ENCODE data around the gene ACAP2. TPM values are rescaled to one million over a fixed set of nuclear protein-coding genes. Genes with fewer than 3 reads are reported as not detected.

ACAP2 gene
- total RNA-seq, 4 donors from 2014 or later: 53.5 to 69.8 (median 62.5) TPM

DNA sequence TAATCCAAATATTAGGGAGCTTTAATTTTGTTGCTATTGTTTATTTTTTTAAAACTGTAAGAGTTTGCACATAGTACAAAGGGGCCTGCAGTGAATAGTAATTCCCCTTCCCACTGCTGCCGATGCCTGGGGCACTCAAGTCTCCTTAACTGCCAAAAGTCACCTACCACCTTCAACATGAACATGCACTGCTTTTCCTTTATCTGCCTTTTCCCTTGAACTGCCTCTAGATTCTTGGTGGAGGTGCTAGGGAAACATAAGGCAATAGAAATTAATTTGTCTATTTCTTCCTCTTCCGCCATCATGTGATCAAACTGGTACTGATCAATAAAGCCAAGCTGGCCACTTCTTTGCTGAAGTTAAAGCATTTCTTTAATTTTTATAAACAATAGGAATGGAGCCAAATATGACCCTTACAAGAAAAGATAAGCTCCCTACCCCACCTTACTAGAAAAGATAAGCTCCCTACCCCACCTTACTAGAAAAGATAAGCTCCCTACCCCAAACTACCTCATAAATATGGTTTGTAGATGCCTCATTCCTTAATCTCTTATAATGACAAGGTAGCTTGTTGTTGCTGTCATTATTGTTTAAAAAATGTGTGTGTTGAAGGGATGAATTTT lies 17.4 kb upstream of the ACAP2 start:
- DNase-seq (ENCODE audit: low spot score in 2 of 2): no peak
- Histone ChIP-seq H3K36me3 (no peaks in the 10 kb centered on the region), H3K9me3 (no peaks in the 10 kb centered on the region), H3K4me1 (no peaks in the 10 kb centered on the region), H3K27me3 (no peaks in the 10 kb centered on the region), H3K4me3 (no peak overlapping the region), H3K27ac (no peak overlapping the region)
- WGBS, 2 donors: 91 to 92% methylated on average over 2 of the region's 2 CpGs
- TF ChIP-seq EP300 (IDR thresholded peaks at IDR 0.05) (no peak), POLR2A (IDR thresholded peaks at IDR 0.05) (no peak)
- TF ChIP-seq, protein P1, sequence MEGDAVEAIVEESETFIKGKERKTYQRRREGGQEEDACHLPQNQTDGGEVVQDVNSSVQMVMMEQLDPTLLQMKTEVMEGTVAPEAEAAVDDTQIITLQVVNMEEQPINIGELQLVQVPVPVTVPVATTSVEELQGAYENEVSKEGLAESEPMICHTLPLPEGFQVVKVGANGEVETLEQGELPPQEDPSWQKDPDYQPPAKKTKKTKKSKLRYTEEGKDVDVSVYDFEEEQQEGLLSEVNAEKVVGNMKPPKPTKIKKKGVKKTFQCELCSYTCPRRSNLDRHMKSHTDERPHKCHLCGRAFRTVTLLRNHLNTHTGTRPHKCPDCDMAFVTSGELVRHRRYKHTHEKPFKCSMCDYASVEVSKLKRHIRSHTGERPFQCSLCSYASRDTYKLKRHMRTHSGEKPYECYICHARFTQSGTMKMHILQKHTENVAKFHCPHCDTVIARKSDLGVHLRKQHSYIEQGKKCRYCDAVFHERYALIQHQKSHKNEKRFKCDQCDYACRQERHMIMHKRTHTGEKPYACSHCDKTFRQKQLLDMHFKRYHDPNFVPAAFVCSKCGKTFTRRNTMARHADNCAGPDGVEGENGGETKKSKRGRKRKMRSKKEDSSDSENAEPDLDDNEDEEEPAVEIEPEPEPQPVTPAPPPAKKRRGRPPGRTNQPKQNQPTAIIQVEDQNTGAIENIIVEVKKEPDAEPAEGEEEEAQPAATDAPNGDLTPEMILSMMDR (IDR thresholded peaks at IDR 0.05): no peak

GRCh38 chr3:195458316-195458717 lies 15.5 kb upstream of the ACAP2 start:
- H3K36me3 ChIP-seq: no peaks in the 10 kb centered on the region
- no peak overlapping the region for H3K27ac ChIP-seq
- H3K27me3 ChIP-seq: no peaks in the 10 kb centered on the region
- no peak for TF ChIP-seq EP300 (IDR thresholded peaks at IDR 0.05)
- TF ChIP-seq POLR2A (IDR thresholded peaks at IDR 0.05): no peak
- TF ChIP-seq, protein P1 (IDR thresholded peaks at IDR 0.05): no peak
- no peak overlapping the region for H3K4me3 ChIP-seq
- H3K4me1 ChIP-seq: no peaks in the 10 kb centered on the region
- H3K9me3 ChIP-seq: no peaks in the 10 kb centered on the region
- no peak for DNase-seq (ENCODE audit: low spot score in 2 of 2)
- WGBS, 2 donors: 52 to 55% methylated on average over 2 of the region's 2 CpGs

DNA sequence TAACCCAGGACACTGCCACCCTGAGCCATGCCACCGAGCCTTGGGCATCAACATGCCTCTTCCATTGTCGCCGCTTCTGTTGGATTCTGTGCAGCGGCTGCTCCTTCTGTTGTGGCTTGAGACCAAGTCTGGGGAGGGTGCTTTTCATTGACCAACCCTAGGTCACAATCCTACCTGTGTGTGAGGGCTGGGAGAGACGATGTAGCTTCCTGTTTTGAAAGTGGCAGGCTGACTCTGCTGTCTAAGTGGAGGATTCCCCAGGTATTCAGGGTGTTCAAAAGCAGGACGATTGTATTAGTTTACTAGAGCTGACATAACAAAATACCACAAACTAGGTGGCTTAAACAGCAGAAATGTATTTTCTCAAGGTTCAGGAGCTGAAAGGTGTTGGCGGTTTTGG lies 13.0 kb upstream of the ACAP2 start:
- TF ChIP-seq POLR2A (IDR thresholded peaks at IDR 0.05) (no peak), EP300 (IDR thresholded peaks at IDR 0.05) (no peak)
- no peak for DNase-seq (ENCODE audit: low spot score in 2 of 2)

DNA sequence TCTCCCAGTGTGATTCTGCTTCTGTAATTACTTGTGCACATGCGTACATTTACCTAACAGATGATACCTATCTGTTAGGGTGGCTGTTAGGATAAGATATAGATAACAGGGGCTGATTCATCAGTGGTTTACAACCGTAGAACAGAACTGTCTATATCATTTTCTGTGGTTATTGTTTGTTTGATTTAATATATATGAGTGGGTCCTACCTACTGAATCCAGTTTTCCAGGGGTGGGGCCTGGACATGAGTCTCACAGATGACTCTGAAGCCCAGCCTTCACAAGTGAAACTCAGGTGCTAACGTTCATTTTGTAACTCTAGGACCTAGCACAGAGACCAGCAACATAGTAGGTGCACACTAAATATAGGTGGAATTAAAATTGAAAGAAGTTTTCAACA lies 10.4 kb upstream of the ACAP2 start:
- Histone ChIP-seq H3K4me1 (peaks cover 0 to 10% (median 3%) of the 10 kb centered on the region in 4 donors), H3K9me3 (no peaks in the 10 kb centered on the region), H3K27ac (no peak overlapping the region), H3K27me3 (no peaks in the 10 kb centered on the region), H3K4me3 (no peak overlapping the region), H3K36me3 (no peaks in the 10 kb centered on the region)
- no peak for DNase-seq (ENCODE audit: low spot score in 2 of 2)
- WGBS, 2 donors: 90 to 93% methylated on average over 3 of the region's 3 CpGs
- TF ChIP-seq, protein P1 (IDR thresholded peaks at IDR 0.05): no peak
- TF ChIP-seq EP300 (IDR thresholded peaks at IDR 0.05): no peak
- TF ChIP-seq POLR2A (IDR thresholded peaks at IDR 0.05): no peak

More for the DNA sequence above, 13.0 kb upstream of the ACAP2 start:
- Histone ChIP-seq H3K9me3 (no peaks in the 10 kb centered on the region), H3K36me3 (no peaks in the 10 kb centered on the region), H3K4me1 (peaks cover 0 to 6% (median 2%) of the 10 kb centered on the region in 4 donors), H3K4me3 (no peak overlapping the region), H3K27ac (no peak overlapping the region), H3K27me3 (no peaks in the 10 kb centered on the region)
- WGBS, 2 donors: 93 to 96% methylated on average over 7 of the region's 7 CpGs

DNA sequence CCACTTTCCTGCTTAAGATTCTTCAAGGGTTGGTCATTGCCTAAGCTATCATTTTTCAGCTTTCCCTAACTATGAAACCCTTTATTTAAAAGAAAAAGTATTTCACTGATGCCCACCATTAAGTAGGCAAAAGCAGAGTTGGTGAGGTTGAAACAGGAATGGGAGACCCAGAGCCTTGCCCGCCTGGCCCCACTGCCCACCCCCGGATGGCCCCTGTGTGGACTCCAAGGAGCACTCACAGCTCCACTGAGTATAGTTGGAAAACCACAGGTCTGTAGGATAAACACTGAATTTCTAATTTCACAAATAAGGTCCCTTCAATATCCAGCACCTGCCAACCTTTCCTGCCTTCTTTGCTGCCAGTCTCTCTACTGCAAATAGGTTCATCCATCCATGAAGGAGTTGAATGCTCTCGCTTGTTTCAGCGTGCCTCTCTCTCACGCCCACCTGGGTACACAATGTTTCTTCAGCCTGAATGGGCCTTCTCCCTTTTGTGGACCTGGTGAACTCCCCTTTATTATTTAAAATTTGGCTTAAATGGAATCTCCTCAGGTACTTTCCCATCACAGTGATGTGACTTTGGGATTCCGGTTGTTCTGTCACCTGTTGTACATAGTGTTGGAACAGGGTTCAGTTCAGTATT lies 8.7 kb upstream of the ACAP2 start:
- Histone ChIP-seq H3K4me3 (no peak overlapping the region), H3K9me3 (no peaks in the 10 kb centered on the region), H3K27me3 (no peaks in the 10 kb centered on the region), H3K36me3 (no peaks in the 10 kb centered on the region), H3K4me1 (peaks cover 0 to 10% (median 3%) of the 10 kb centered on the region in 4 donors), H3K27ac (peak overlapping the region in 2 of 4 donors; percentile 70 to 84)
- WGBS, 2 donors: 94 to 95% methylated on average over 6 of the region's 6 CpGs
- no peak for DNase-seq (ENCODE audit: low spot score in 2 of 2)
- no peak for TF ChIP-seq EP300 (IDR thresholded peaks at IDR 0.05)
- no peak for TF ChIP-seq POLR2A (IDR thresholded peaks at IDR 0.05)
- TF ChIP-seq, protein P1 (IDR thresholded peaks at IDR 0.05): no peak

Measured in tibial nerve (tissue), 4 donors.